Measurements from ENCODE around the gene ITCH.

DNA sequence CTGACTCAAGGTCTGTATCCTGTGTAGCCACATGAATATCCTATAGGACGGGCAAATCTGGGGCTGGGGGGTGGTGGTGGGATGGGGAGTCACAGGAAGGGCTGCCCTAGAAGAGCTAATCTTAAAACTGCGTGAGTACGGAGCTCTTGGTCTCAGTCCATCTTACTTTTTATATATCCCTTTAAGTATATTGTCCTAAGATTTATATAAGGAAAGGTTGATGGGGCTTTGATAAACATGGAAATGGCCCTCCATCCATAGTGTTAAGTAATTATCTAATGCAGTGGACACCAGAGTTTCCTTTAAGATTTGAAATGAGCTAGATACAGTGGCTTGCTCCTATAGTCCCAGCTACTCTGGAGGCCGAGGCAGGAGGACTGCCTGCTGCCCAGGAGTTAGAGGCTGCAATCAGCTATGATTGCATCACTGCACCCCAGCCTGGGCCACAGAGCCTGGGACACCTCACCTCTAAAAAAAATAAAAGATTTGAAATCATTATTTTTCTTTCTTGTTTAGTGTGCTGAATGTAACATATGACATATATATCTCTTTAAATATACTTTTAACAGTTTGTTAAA lies 128.9 kb downstream of the ITCH start:
- TF ChIP-seq CTCF (conservative IDR thresholded peaks at IDR 0.05; ENCODE audit: low read length) (no peak), EZH2phosphoT487 (IDR thresholded peaks at IDR 0.05; ENCODE audit: borderline replicate concordance, low read depth, low read length) (no peak)
